Activated CD4-positive, alpha-beta T cell treated with anti-CD3 and anti-CD28 coated beads for 1 hour (primary cell): ENCODE results near the gene ZNF618.

Experiments
- DNase-seq: peaks from one replicate; pipeline ENCODE4 v3.0.0-alpha.2; 2020

Gene ZNF618

GRCh38 chr9:113935677-113936380, 59.7 kb downstream of the ZNF618 start:
- DNase-seq = no peak

GRCh38 chr9:113940077-113940476, 64.0 kb downstream of the ZNF618 start:
- no peak for DNase-seq

GRCh38 chr9:113941056-113941455, 64.9 kb downstream of the ZNF618 start:
- no peak for DNase-seq

GRCh38 chr9:113941526-113941925, 65.4 kb downstream of the ZNF618 start:
- DNase-seq = no peak

- no peak for DNase-seq
Observed at GRCh38 chr9:113943112-113944009, 67.3 kb downstream of the ZNF618 start.

- DNase-seq = no peak
Observed at GRCh38 chr9:113945784-113946183, 69.7 kb downstream of the ZNF618 start.

GRCh38 chr9:113946496-113947115, 70.5 kb downstream of the ZNF618 start:
- DNase-seq = no peak

GRCh38 chr9:113947941-113948340, 71.8 kb downstream of the ZNF618 start:
- no peak for DNase-seq

- DNase-seq = no peak
Observed at GRCh38 chr9:113948891-113949570, 72.9 kb downstream of the ZNF618 start.

- no peak for DNase-seq
Observed at GRCh38 chr9:113949571-113950078, 73.5 kb downstream of the ZNF618 start.

GRCh38 chr9:113950195-113951031, 74.3 kb downstream of the ZNF618 start:
- no peak for DNase-seq

GRCh38 chr9:113951032-113951372, 74.9 kb downstream of the ZNF618 start:
- DNase-seq = no peak

- DNase-seq = no peak
Observed at GRCh38 chr9:113952676-113953075, 76.6 kb downstream of the ZNF618 start.

GRCh38 chr9:113953531-113953930, 77.4 kb downstream of the ZNF618 start:
- DNase-seq = no peak

- no peak for DNase-seq
Observed at GRCh38 chr9:113954591-113954990, 78.5 kb downstream of the ZNF618 start.

GRCh38 chr9:113955076-113955752, 79.1 kb downstream of the ZNF618 start:
- no peak for DNase-seq

GRCh38 chr9:113956901-113957300, 80.8 kb downstream of the ZNF618 start:
- DNase-seq = no peak

GRCh38 chr9:113957351-113957750, 81.2 kb downstream of the ZNF618 start:
- DNase-seq = no peak

- DNase-seq = no peak
Observed at GRCh38 chr9:113957821-113958341, 81.8 kb downstream of the ZNF618 start.

GRCh38 chr9:113958556-113958955, 82.4 kb downstream of the ZNF618 start:
- DNase-seq = no peak

- no peak for DNase-seq
Observed at GRCh38 chr9:113960768-113961167, 84.7 kb downstream of the ZNF618 start.
